ENCODE measurements around the gene ARFGEF3. TPM values are rescaled to one million over a fixed set of nuclear protein-coding genes. Genes with fewer than 3 reads are reported as not detected.

The ARFGEF3 gene
- total and polyA plus RNA-seq, 11 donors: 0.58 to 11.9 (median 2.5) TPM

- Histone ChIP-seq H3K36me3 (no peaks in the 10 kb centered on the region), H3K4me1 (no peaks in the 10 kb centered on the region), H3K27ac (no peak overlapping the region), H3K4me3 (no peak overlapping the region), H3K9me3 (no peaks in the 10 kb centered on the region), H3K27me3 (no peaks in the 10 kb centered on the region)
- 94 to 98% (median 97%) methylated on average over 3 of the region's 3 CpGs for WGBS, 4 donors
- TF ChIP-seq CTCF (IDR thresholded peaks at IDR 0.05) (no peak), POLR2A (IDR thresholded peaks at IDR 0.05) (no peak)
- intact Hi-C loops (cut with DNase I): no loop called here
- DNase-seq (no peak), ATAC-seq (no peak)
These were observed 225.2 kb downstream of the ARFGEF3 start for GRCh38 chr6:138386897-138387296.

- DNase-seq (no peak), ATAC-seq (no peak)
- Histone ChIP-seq H3K4me3 (no peak overlapping the region), H3K27me3 (no peaks in the 10 kb centered on the region), H3K36me3 (no peaks in the 10 kb centered on the region), H3K4me1 (no peaks in the 10 kb centered on the region), H3K27ac (no peak overlapping the region), H3K9me3 (no peaks in the 10 kb centered on the region)
- no peak for TF ChIP-seq CTCF (IDR thresholded peaks at IDR 0.05)
- no peak for TF ChIP-seq POLR2A (IDR thresholded peaks at IDR 0.05)
- WGBS, 4 donors: 91 to 94% (median 93%) methylated on average over 8 of the region's 8 CpGs
- intact Hi-C loops (cut with DNase I): no loop called here
These were observed 226.0 kb downstream of the ARFGEF3 start for GRCh38 chr6:138387577-138388368.

GRCh38 chr6:138389551-138389950 lies 227.8 kb downstream of the ARFGEF3 start:
- Histone ChIP-seq H3K4me3 (no peak overlapping the region), H3K9me3 (no peaks in the 10 kb centered on the region), H3K27me3 (no peaks in the 10 kb centered on the region), H3K4me1 (peaks cover 0 to 14% (median 6%) of the 10 kb centered on the region in 12 donors), H3K27ac (no peak overlapping the region), H3K36me3 (no peaks in the 10 kb centered on the region)
- no peak for TF ChIP-seq POLR2A (IDR thresholded peaks at IDR 0.05)
- ATAC-seq (no peak), DNase-seq (no peak)
- 80 to 91% (median 85%) methylated on average over 5 of the region's 5 CpGs for WGBS, 4 donors
- intact Hi-C loops (cut with DNase I): no loop called here

Other genes starting within 250 kb of the ARFGEF3 start
- 10 to 100 TPM; 49.5 to 73.4 (median 53.6) TPM for gene PERP, start 54.5 kb upstream of the ARFGEF3 start, total RNA-seq
- gene PERP, start 54.5 kb upstream of the ARFGEF3 start, polyA plus RNA-seq: 10 to 100 TPM; 41.0 to 54.2 TPM
- not detected for gene PBOV1, start 56.6 kb downstream of the ARFGEF3 start, total RNA-seq
- not detected for gene PBOV1, start 56.6 kb downstream of the ARFGEF3 start, polyA plus RNA-seq
- not detected for gene SMIM28, start 216.0 kb downstream of the ARFGEF3 start, total RNA-seq
- gene SMIM28, start 216.0 kb downstream of the ARFGEF3 start, polyA plus RNA-seq: not detected
- gene HEBP2, start 242.3 kb downstream of the ARFGEF3 start, total RNA-seq: 100 to 1,000 TPM in 4 of 9 donors, 10 to 100 TPM in 5; 45.1 to 110 (median 92.6) TPM
- 10 to 100 TPM; 20.3 to 52.1 TPM for gene HEBP2, start 242.3 kb downstream of the ARFGEF3 start, polyA plus RNA-seq

Data from heart left ventricle (tissue), 16 donors.